SJSA1 (cell line): ENCODE measurements around the gene LTB4R. TPM values are rescaled to one million over a fixed set of nuclear protein-coding genes. Genes with fewer than 3 reads are reported as not detected.
A peak's percentile ranks its signal among the peaks of the same experiment; 100 is the strongest.

ENCODE experiments used
- DNase-seq, 2 experiments: peaks; one replicate each; pipeline ENCODE4 v3.0.0-alpha.2; 2015 to 2020; ENCODE audit warnings: low spot score in 2 of 2, low read depth in 1 of 2
- H3K27ac ChIP-seq: fragments of 250-450 bp; sonication (Bioruptor Pico); 2 replicates; pipeline ENCODE4 v1.5.1; 2020; ENCODE audit warnings: mild to moderate bottlenecking, moderate library complexity
- H3K27me3 ChIP-seq: fragments of 250-450 bp; sonication (Bioruptor Pico); replicated peaks from 2 replicates; pipeline ENCODE4 v1.5.1; 2020; ENCODE audit warnings: mild to moderate bottlenecking, moderate library complexity
- H3K36me3 ChIP-seq: fragments of 250-450 bp; sonication (Bioruptor Pico); 2 replicates; pipeline ENCODE4 v1.5.1; 2020; ENCODE audit warnings: mild to moderate bottlenecking
- H3K4me1 ChIP-seq: fragments of 250-450 bp; sonication (Bioruptor Pico); replicated peaks from 2 replicates; pipeline ENCODE4 v1.6.1; 2021; ENCODE audit warnings: mild to moderate bottlenecking
- H3K4me3 ChIP-seq: fragments of 250-450 bp; sonication (Bioruptor Pico); 2 replicates; pipeline ENCODE4 v1.5.1; 2020; ENCODE audit warnings: mild to moderate bottlenecking
- H3K9me3 ChIP-seq: fragments of 250-450 bp; sonication (Bioruptor Pico); replicated peaks from 2 replicates; pipeline ENCODE4 v1.5.1; 2020; ENCODE audit warnings: mild to moderate bottlenecking
- total RNA-seq: library from RNA; depleted of rRNA; stranded (reverse); fragments of >200 nt; shearing (Covaris generic); gene quantifications from 2 replicates; pipeline ENCODE4 v1.2.3, GENCODE V29; 2014

The LTB4R gene
- total RNA-seq, 1 experiment from 2014 or later, result 2.1 TPM

DNA sequence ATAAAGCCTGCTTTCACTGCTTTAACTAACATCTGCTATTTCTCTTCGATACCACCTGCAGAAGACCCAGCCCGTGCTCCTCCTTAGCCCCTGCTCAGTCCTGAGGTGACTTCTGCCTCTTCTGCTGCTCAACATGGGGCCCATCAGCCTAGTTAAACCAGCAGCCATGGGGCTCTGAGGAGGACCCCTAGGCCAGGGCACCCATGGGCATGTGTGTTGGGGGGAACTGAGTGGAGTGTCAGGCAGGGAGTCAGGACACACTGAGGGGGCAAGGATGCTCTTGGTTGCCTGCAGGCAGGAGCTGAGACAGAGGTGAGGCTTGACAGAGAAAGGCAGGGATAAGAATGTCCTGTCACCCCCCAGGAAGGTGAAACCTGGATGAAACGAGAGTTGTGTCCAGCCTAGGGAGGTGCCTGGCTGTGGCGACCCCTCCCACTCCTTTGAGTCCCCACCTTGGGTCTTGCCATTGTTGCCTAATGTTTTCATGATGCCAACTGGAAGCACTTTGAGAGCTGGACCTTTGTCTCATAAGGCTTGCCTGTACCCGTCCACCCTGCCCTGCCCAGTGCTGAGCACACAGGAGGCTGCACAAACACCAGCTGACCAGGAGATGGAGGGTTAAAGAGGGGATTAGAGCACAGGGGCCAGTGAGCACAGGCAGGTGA is 27.4 kb upstream of the LTB4R start:
- H3K27ac ChIP-seq, result no peak overlapping the region
- no peak overlapping the region for H3K4me3 ChIP-seq
- H3K27me3 ChIP-seq, result no peaks in the 10 kb centered on the region
- no peaks in the 10 kb centered on the region for H3K36me3 ChIP-seq
- H3K4me1 ChIP-seq, result no peaks in the 10 kb centered on the region
- H3K9me3 ChIP-seq, result no peaks in the 10 kb centered on the region
- no peak for DNase-seq

DNA sequence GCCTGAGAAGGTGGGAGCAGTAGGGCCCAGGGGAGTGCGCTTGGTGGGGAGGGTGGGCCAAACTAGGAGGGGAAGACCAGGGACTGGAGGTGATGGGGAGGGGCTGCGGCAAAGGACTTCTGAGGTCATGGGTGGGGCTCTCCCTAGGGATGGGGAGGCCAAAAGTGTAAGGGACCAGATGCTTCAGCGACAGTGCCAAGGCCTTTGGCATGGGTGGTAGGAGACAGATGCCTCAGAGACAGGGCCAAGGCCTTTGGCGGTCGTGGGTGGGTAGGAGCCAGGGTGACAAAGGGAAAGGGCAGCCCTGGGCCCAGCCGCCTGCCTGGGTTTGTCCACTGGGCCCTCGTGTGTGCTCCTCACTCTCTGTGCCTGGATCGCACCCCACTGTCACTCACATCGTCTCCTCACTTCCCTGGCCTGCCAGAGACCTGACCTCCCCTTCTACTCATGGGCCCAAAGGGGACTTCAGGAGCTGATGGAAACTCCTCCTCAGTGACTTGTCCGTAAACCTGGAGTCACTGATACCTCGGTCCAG is 26.7 kb upstream of the LTB4R start:
- DNase-seq, result no peak
- H3K27ac ChIP-seq, result no peak overlapping the region
- no peaks in the 10 kb centered on the region for H3K9me3 ChIP-seq
- no peaks in the 10 kb centered on the region for H3K27me3 ChIP-seq
- no peaks in the 10 kb centered on the region for H3K4me1 ChIP-seq
- H3K36me3 ChIP-seq, result no peaks in the 10 kb centered on the region
- H3K4me3 ChIP-seq, result no peak overlapping the region

DNA sequence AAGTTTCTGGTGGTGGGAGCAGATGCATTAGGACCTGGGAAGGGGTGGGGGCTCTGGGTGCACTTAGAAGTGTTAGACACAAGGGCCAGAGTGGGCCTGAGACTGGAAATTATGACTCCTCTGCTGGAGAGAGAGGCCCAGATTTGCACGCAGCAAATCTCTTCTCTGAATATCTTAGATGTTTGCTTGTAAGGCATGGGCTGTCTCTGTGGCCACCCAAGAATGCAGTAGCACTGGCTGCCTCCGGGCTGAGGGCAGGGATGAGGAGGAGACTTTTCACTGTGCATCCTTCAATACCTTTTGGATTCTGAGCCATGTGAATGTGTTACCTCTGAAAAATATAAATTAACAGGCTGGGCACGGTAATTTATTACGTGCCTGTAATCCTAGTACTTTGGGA is 26.0 kb upstream of the LTB4R start:
- no peak for DNase-seq
- no peak overlapping the region for H3K27ac ChIP-seq
- no peaks in the 10 kb centered on the region for H3K9me3 ChIP-seq
- H3K36me3 ChIP-seq, result no peaks in the 10 kb centered on the region
- H3K27me3 ChIP-seq, result no peaks in the 10 kb centered on the region
- H3K4me1 ChIP-seq, result no peaks in the 10 kb centered on the region
- H3K4me3 ChIP-seq, result no peak overlapping the region

DNA sequence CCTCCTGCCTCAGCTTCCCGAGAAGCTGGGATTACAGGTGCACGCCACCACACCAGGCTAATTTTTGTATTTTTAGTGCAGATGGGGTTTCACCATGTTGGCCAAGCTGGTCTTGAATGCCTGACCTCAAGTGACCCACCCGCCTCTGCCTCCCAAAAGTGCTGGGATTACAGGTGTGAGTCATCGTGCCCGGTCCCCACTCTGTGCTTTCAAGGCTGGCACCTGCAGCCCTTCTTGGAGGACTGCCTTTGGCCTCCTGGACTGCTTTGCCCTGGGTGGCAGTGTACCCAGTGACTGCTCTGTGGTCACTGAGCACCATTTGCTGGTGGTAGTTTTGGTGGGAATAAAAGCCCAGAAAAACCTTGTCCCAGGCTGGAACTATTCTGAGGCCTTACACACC is 24.3 kb upstream of the LTB4R start:
- DNase-seq, result no peak
- H3K27ac ChIP-seq, result no peak overlapping the region

DNA sequence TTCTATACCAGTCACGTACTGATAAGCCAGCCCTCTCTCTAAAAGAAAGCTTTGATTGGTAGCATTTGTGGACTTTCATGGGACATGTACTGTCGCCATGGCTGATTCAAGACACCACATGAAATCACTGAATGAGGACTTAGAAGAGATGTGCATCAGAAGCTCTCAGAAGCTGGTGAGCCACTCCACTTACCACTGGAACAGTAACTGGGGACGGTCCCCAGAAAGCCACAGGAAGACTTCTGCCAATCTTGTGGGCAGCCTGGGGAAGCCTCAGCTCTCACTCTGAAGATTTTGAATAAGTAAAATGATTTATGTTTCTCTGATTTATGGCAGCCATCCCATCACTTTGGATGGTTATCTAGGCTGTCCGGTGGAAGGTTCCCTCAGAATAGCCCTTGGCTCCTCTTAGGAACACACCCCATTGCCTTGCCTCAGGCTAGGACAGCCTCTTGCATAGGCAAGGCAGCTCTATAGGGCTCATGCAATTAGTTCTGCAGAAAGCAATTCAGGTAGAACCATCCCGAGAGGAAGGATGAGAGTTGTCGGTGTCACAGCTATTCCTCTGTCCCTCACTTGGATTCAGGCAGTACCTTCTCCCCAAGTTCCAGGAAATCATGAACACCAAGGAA is 21.5 kb upstream of the LTB4R start:
- no peak for DNase-seq
- H3K9me3 ChIP-seq, result no peaks in the 10 kb centered on the region

More for the DNA sequence above, 24.3 kb upstream of the LTB4R start:
- peaks cover 5% of the 10 kb centered on the region for H3K36me3 ChIP-seq
- H3K4me1 ChIP-seq, result no peaks in the 10 kb centered on the region
- H3K27me3 ChIP-seq, result no peaks in the 10 kb centered on the region
- no peak overlapping the region for H3K4me3 ChIP-seq
- H3K9me3 ChIP-seq, result no peaks in the 10 kb centered on the region

DNA sequence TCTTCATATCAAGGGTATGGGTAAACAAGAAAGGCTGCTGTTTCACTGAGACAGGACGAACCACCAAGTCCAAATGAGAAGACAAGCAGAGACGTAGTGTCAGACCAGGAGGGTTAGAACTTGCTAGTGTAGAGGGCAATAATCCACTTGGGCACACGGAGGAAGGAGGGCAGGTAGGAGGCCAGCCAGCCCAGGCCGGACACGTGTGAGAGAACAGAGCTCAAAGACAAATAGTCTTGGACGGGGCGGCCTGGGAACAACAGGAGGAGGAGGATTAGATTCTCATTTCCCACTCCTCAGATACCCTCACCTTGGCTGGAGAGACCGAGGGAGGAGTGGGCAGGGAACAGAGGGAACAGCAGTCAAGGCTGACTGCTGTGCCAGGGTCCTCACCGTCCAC is 20.6 kb upstream of the LTB4R start:
- Histone ChIP-seq H3K36me3 (peaks cover 8% of the 10 kb centered on the region), H3K27me3 (no peaks in the 10 kb centered on the region), H3K9me3 (no peaks in the 10 kb centered on the region), H3K4me3 (no peak overlapping the region), H3K27ac (no peak overlapping the region), H3K4me1 (no peaks in the 10 kb centered on the region)
- no peak for DNase-seq

More for the DNA sequence above, 21.5 kb upstream of the LTB4R start:
- Histone ChIP-seq H3K36me3 (peaks cover 5% of the 10 kb centered on the region), H3K27me3 (no peaks in the 10 kb centered on the region), H3K4me1 (no peaks in the 10 kb centered on the region), H3K4me3 (no peak overlapping the region), H3K27ac (no peak overlapping the region)

DNA sequence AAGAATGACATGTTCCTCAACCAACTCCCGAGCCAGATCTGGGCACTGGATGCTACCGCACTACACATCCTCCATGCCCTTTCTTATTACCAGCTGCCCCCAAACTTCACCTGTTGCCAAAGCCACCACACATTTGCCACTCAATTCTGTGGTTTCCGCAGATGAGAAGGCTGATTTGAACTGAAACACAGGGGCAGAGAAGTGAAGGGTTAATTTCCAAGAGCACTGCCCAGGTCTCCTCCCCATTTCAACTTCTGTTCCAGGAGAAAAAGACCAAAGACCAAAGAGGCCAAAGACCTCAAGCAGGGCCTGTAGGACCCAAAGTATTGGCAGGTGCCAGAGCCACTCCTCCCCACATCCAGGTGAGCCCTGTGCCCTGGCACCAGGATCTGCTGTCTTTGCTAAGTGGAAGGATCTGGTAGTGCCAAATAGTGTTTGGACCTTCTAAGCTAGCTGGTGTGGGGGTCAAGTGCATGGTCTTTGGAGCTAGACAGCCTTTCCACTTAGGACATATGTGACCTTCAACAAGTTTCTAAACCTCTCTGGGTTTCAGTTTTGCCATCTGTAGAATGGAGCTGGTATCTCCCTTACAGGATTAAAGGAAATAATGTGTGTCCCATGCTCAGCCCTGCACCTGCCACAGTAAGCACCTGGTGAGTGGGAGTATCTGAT is 19.7 kb upstream of the LTB4R start:
- Histone ChIP-seq H3K36me3 (peaks cover 16% of the 10 kb centered on the region), H3K4me1 (peaks cover 2% of the 10 kb centered on the region), H3K4me3 (no peak overlapping the region), H3K27me3 (no peaks in the 10 kb centered on the region), H3K9me3 (no peaks in the 10 kb centered on the region), H3K27ac (no peak overlapping the region)
- no peak for DNase-seq

DNA sequence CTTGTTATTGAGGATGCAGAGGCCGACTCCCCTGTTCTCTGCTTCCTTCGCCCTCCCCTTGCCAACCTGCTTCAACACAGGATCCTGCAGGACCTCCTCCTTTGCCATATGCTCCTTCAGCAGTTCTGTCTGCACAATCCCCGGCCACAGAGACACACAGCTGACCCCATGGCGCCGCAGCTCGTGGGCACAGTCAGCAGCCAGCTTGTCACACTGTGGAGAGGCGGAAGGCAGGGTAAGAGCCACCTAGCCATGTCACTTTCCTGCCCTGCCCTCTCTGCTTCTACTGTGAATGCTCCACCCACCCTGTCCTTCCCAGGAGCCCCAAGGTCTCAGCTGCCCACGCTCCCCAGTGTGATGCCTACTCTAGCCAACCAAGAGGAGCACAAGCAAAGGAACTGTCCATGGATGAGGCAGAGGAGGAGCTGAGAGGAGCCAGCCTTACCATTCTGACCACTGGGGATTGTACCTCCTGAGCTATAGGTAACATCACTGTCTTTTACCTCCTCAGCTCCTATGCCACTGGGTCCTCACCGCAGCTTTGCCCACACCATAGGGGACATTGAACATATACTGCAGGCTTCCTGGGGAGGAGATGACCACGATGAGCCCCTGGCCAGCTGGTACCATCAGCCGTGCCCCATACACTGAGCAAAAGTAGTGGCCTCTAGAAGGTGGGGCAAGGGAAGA is 19.0 kb upstream of the LTB4R start:
- Histone ChIP-seq H3K27ac (no peak overlapping the region), H3K9me3 (no peaks in the 10 kb centered on the region)

DNA sequence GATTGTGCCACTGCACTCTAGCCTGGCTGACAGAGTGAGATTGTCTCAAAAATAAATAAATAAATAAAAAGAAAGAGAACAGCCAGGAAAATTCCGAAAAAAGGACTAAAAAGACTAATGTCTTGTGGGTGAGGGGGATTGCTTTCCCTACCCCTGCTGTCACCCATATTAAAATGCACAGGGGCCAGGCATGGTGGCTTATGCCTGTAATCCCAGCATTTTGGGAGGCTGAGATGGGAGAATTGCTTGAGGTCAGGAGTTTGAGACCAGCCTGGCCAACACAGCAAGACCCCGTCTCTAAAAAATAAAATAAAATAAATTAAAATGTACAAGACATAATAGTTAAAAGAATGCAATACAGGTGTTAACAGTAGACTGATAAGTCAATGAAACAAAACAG is 17.8 kb upstream of the LTB4R start:
- H3K27ac ChIP-seq, result no peak overlapping the region
- no peaks in the 10 kb centered on the region for H3K27me3 ChIP-seq
- H3K4me1 ChIP-seq, result peaks cover 6% of the 10 kb centered on the region
- H3K4me3 ChIP-seq, result no peak overlapping the region
- H3K36me3 ChIP-seq, result peaks cover 17% of the 10 kb centered on the region
- no peak for DNase-seq
- no peaks in the 10 kb centered on the region for H3K9me3 ChIP-seq

More for the DNA sequence above, 19.0 kb upstream of the LTB4R start:
- no peak for DNase-seq
- Histone ChIP-seq H3K27me3 (no peaks in the 10 kb centered on the region), H3K4me3 (no peak overlapping the region), H3K36me3 (peaks cover 17% of the 10 kb centered on the region), H3K4me1 (peaks cover 6% of the 10 kb centered on the region)

DNA sequence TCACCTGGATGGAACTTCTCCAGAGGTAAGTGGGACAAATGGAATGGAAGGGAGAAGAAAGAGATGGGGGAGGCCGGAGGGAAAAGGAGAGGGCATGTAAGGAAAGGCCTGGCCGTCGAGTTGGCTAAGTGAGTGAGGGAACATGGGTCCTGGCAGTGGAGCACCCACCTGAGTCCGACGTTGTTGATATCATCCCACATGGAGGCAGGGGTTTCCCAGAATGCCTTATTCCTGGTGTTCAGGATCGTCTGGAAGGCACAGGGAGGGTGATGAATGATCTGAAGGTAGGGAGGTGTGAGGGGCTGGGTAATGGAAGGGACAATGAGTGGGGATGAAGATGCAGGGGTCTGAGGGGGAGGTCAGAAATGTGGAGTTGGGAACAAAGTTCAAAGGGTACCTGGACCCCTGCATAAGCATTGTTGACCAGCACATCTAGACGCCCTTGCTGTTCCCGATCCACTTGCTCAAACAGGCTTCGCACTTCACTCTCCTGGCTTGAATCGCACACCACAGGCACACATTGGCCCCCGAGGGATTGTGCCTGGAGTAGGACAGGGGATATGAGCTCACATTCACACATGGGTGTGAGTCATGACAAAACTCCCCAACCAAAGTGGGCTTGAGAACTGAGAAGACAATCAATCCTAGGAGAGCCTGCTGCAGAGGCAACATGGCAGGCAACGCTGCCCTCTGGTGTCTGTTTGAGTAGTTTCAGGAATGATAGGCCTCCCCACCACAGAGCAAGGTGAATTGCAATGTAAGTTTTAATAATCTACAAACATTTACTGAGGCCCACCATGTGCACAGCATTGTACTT is 14.8 kb upstream of the LTB4R start:
- H3K27ac ChIP-seq, result peak overlapping the region; percentile 51; the same call in 1 of the 2 replicates
- no peaks in the 10 kb centered on the region for H3K9me3 ChIP-seq
- peaks cover 24% of the 10 kb centered on the region for H3K4me1 ChIP-seq
- H3K4me3 ChIP-seq, result no peak overlapping the region
- DNase-seq, result peak; percentile 49 to 78
- H3K27me3 ChIP-seq, result no peaks in the 10 kb centered on the region
- H3K36me3 ChIP-seq, result peaks cover 23% of the 10 kb centered on the region

DNA sequence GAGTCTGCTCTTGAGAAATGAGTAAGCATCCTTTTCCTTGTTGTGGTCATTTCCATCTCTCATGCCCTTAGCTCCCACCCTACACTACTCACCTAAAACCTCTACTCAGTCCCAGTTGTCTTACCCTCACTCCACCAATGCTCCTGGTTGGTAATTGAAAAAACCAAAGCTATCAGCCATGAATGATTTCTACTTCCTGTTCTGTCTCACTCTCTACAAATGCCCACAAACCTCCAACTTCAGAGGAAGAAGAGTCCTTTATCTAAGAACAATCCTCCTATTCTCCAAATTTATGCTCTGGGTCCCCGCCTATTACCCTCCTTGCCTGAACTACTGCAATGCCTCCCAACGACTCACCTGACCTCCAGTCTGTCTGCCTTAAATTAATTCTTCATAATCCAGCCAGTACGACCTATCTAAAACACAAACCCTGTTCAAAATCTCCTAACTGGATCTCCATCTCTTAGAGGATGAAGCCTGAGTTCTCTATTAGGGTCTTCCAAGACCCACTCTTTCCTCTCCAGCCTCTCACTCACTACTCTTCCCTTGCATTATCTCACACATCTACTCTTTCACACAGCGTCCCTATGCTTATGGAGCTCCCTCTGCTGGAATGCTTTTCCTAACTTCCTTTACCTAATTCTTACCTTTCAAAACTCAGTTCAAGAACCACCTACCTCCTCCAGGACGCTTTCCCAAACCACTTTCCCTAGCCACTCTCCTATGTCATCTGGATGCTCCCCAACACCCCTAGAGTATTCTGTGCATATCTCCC is 13.9 kb upstream of the LTB4R start:
- Histone ChIP-seq H3K4me1 (peaks cover 24% of the 10 kb centered on the region), H3K27ac (no peak overlapping the region), H3K9me3 (no peaks in the 10 kb centered on the region), H3K27me3 (no peaks in the 10 kb centered on the region), H3K4me3 (no peak overlapping the region), H3K36me3 (peaks cover 28% of the 10 kb centered on the region)
- no peak for DNase-seq

DNA sequence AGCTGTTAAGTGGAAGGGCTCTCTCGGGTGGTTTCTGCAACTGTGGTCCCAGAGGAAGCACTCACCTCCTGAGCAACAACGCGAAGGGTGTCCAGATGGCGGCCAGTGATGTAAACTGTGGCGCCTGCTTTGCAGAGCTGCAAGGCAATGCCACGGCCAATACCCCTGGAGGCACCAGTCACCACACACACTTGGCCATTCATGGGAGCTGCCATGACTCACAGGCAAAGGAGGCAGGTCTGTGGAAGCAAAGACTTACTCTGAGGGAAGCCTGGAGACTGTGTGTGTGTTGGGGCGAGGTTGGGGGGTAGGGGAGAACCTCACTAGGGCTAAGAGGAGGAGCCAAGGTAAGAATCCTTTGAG is 12.4 kb upstream of the LTB4R start:
- peak; percentile 42 to 80 for DNase-seq
- Histone ChIP-seq H3K4me1 (peaks cover 24% of the 10 kb centered on the region), H3K36me3 (peaks cover 43% of the 10 kb centered on the region), H3K27ac (peak overlapping the region; percentile 26), H3K4me3 (peak overlapping the region; percentile 56), H3K9me3 (no peaks in the 10 kb centered on the region), H3K27me3 (no peaks in the 10 kb centered on the region)
